Suppressor macrophage (primary cell): ENCODE data around the gene BPIFB2.
A peak's percentile ranks its signal among the peaks of the same experiment; 100 is the strongest.
"Not testable (repeated sequence)": the region's sequence is repeated elsewhere in the genome, so short reads cannot be mapped to it uniquely, and the experiment has no call there.

Experiments
- DNase-seq, 4 experiments: peaks; one replicate each; pipeline ENCODE4 v3.0.0-alpha.2; 2020 to 2022

BPIFB2 gene

DNA sequence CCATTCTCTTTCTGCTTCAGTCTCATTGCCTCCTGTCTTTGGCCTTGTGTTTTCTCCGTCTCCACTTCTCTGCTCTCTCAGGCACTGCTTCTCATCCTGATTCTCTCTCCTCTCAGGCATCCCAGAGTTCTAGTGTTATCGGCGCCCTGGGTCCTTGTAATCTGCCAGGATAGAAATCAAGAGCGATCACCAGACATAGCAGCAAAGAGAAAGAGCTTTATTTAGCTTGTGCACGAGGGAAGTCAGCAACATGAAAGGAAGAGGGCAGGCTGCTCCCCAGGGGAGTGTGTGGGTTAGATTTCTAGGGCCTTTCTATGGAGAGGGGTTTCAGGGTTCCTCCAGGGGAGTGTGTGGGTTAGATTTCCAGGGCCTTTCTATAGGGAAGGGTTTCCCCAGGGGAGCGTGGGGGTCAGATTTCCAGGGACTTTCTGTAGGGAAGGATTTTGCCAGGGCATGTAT is 35.8 kb upstream of the BPIFB2 start:
- DNase-seq: peak; percentile 22 to 63 (median 42)

DNA sequence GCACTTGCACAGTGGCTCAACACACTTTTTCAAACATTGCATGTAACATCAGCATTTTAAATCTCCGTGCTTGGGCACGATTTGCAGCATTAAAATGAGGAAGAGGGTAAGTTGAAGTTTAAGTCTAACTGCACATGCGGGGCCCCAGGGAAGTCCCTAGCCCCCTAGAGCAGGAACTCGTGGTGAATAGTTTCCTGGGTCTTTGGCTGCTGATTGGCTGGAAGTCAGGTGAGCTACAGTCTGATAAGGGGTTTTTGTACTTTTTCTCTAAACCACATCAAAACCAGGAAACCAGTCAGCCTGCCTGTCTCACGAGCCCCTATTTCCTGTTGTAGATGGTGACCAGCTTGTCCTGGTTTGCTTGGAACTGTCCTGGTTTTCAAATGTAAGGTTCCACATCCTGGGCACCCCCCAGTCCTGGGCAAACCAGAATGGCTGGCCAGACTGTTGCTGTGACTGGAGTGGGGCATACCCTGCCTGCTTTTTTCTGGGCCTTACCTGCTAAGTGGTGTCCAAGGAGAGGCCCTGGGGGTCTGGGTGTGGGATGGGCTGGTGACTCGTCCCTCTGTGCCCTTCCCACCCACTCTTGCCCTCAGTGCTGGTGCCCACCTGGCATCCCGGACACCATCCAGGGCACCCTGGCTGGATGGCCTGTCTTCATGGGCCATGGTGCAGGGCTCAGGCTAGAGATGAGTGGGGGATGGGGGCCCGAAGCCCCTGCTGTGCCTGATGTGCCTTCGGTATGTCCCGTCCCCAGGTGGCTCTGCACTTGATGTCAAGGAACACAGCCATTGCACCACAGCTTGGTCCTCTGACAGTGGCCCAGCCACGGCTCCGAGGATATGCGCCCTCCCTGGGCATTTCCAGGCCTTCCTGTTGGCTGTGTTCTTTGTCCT is 35.1 kb upstream of the BPIFB2 start:
- DNase-seq: peak; percentile 73 to 92 (median 85)

DNA sequence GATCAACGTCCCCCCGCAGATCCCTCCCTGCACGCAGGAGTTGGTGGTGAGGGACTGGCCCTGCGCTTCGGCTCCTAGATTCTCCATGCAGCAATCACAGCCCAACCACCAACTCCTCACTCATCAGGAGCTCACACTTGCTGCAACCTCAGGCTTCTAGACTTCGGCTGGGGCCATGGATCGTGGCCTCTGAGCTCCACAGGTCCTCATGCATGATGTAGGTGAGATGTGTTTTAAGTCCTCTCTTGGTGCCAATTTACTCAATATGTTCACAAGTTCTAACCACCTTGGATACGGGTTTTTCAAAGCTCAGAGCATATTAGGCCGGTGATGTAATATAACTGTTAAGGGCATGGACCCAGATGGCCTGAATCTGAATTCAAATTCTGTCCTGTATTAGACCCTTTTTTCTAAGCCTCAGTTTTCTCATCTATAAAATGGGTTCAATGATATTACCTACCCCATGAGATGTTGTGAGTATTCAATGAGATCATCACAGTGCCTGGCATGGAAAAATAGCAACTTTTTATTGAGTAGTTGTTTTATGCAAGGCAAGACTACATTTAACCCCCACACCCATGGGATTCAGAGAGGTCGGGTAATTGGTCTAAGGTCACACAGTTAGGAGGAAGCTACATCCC is 34.3 kb upstream of the BPIFB2 start:
- no peak for DNase-seq

DNA sequence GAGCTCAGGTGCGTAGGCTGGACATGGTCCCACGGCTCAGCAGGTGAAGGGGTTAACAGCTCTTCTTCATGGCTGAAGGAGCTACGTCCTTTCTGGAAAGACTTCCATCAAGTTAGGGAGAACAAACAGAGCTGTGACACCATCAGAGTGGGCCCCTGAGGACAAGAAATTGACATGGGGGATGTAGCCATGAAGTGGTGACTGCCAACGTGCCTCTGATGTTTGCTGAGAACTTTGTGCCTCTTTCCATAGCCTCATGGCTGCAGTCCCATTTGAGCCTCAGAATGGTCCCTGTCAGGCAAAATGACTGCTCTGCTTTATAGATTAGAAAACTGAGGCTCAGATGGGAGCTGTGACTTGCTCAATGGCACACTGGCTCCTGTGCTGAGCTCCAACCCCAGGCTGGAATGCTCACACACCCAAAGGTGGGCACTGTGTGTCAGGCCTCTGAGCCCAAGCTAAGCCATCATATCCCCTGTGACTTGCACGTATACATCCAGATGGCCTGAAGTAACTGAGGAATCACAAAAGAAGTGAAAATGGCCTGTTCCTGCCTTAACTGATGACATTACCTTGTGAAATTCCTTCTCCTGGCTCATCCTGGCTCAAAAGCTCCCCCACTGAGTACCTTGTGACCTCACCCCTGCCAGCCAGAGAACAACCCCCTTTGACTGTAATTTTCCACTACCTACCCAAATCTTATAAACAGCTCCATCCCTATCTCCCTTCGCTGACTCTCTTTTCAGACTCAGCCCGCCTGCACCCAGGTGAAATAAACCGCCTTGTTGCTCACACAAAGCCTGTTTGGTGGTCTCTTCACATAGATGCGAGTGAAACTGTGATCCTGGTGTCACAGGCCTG is 33.1 kb upstream of the BPIFB2 start:
- DNase-seq: not testable (repeated sequence)

DNA sequence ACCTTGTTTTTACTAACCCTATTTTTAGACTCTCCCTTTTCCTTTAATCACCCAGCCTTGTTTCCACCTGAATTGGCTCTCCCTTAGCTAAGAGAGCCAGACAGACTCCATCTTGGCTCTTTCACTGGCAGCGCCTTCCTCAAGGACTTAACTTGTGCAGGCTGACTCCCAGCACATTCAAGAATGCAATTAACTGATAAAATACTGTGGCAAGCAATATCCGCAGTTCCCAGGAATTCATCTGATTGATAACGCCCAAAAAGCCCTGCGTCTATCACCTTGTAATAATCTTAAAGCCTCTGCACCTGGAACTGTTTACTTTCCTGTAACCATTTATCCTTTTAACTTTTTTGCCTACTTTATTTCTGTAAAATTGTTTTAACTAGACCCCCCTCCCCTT is 32.4 kb upstream of the BPIFB2 start:
- DNase-seq: not testable (repeated sequence)

DNA sequence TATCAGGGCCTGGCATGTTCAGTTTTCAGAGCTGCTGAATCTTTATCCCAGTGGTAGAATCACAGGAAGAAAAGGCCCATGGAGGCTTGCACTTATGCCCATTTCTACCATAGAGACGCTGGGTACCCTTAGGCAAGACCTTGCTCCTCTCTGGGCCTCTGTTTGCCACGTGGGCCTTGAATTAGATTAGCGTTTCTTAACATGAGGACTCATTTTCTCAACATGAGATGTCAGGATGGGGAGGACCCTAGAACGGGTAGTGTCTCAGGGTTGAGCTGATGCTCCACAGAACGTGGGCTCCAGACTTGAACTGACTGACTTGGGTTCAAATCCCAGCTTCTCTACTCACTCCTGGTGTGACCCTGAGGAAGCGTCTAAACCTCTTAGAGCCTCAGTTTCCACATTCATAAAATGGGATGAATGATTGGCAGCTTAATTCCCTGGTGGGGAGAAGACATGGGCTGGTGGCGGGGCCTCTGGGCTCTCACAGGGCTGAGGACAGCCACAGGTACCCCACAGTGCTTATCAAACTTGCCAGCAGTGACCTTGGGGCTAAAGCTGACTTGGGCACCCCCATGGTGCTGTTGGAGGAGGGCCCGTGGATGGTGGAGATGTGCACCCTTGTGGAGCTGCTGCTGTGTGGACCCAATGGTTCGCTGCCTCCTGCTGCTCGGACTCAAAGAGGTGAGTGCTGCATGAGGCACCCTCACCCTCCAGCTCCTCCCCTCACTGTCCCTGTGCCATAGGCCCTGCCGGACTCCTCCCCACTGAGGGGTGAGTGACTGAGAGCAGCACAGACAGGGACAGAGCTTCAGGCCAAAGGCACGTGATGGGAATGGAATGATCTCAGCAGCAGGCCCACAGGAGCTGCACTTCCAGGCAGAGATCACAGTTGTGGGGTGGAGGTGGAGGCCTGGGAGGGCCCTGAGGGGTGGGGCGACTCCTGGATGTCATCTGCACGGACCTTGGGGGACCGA is 31.5 kb upstream of the BPIFB2 start:
- no peak for DNase-seq

DNA sequence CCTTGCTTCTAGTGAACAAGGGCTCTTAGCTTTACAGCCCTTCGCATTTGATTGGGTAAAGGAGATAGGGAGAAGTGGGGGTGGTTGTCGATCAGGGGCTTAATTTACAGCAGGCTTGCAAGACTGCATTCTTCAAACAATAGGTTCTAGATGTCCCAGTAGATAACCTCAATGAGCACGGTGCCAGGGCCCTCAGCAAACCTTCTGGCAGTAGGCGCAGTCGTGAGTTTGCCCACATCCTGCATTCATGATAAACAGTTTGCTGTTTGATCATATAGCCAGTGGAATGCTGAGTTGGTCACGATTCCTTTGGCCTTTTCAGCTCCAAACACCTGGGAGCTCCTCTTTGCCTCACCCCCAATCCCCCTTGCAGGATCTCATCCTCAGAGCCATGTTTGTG is 30.8 kb upstream of the BPIFB2 start:
- DNase-seq: no peak

DNA sequence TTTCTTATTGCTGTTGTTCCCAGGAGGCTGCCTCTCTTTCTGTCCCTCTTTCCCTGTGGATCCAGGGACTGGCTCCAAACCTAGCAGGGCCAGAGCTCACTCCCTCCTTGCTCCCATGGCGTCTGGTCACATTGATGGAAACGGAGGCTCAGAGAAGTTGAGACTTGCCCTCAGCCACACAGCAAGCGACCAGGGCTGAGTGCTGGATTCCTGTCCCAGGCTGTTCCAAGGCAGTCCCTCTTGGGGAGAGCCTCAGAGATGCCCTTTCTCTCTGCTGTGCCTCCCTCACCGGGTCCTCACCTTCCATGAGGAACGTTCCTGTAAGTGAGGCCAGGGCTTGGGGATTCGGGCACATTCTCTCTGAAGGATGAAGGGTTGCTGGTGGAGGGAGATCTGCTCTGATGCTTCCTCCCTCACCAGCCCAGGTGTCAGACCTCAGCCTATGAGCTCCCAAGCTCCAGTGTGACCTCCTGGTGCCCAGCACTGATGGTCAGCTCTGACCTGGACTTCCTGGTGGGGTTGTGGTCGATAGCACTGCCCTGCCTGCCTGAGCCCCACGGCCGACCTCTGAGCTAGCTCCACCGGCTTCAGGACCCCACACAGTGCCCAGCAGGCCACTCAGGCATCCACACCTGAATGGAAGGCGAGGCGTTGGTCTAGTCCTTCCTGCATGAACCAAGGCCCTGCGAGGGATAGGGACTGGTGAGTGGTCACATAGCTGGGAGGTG is 30.1 kb upstream of the BPIFB2 start:
- DNase-seq: no peak

DNA sequence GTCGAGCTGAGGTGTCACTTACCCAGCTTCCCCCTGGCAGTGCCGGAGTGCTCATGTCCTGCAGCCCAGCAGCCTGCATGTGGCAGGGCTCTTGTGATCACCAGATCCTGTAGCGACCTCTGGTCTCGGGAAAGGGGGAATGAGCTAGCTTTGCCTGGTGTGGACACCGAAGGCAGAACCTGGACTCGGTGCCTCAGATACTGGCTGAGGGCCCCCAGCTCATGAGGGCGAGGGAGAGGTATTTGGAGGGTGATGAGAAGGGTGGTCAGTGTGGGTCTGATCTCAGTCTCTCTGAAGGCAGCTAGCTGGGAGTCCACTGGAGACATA is 29.5 kb upstream of the BPIFB2 start:
- DNase-seq: no peak

DNA sequence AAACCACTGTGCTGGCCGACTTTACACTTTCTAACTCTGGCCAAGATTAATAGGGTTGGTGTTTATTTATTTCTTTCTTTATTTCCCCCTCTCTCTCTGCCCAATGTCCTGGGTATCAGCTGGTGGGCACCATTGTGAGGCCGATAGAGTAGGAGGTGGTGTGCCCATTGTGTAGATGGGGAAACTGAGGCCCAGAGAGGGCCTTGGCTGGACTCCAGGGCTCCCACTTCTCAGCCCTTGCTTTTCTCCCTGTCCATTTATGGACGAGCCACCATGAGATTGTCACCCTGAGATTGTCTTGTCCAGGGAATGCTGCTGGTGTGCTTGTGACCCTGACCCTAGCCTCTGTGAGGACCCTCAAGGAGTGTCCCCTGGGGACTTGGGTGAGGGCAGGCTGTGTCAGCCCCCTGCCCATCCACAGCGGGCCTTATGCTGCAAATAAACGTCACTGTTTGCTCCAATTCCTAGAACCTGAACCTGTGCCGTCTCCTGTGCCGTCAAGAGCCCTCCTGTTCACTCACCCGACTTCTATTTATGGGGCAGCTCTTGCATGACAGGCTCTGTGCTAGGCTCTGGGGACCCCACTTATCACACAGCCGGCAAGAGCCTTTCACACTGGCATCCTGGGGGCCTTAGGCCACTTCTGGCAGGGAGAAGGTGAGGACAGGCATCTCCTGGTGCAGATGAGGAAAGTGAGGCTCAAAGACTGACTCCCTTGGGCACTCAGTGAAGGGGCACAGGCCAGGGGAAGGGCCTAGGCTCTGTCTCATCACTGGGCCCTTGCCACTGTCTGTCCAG is 28.1 kb upstream of the BPIFB2 start:
- no peak for DNase-seq

DNA sequence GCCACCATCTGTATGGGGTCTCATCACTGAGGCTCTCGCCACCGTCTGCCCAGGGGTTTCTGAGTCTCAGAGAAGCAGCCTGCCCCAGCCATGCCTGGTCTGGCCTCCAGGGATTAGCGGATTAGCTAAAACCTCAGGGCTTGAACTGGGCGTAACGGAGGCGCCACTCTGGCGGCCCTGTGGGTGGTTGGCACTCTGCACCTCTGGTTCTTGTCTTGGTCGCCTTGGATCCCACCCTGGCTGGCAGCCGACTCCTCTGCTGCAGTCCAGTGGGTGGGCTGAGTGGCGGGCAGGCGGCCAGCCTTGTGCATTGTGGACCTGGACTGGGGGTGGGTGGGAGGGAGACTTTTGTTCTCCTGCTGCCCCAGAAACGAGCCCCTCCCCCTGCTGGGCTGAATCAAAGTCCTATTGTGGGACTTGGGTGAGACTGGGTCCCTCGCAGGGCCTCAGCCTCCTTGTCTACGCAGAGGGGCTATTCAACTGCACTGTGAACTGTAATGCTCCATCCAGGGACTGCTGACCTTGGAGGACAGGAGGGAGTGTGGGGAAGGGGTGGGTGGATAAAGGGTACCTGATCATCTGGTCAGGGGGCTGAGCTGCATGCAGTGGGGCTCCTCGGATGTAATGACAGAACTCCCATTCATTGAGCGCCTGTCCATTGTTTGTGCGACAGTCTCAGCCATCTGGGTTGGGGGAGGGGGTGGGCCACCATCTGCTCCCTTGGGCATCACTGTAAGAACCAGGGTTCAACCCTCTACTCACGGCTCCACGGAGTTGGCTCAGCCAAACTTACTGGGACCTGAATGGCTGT is 27.2 kb upstream of the BPIFB2 start:
- no peak for DNase-seq

DNA sequence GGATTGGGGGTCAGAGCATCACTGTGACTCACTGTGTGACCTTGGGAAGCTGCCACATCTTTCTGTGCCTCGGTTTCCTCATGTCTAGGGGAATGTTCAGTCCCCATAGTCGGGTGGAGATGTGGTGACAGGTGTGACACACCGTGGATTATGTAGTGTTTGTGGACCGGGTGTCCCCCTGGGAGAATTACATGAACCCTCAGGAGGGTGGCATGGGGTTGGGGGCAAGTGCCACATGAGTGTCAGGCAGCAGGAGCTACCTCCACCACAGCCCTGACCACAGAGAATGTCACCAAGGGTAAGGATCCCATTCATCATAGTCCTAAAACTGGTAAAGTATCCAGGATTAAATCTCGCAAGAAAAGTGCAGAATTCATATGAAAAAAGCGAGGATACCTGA is 26.5 kb upstream of the BPIFB2 start:
- DNase-seq: no peak

DNA sequence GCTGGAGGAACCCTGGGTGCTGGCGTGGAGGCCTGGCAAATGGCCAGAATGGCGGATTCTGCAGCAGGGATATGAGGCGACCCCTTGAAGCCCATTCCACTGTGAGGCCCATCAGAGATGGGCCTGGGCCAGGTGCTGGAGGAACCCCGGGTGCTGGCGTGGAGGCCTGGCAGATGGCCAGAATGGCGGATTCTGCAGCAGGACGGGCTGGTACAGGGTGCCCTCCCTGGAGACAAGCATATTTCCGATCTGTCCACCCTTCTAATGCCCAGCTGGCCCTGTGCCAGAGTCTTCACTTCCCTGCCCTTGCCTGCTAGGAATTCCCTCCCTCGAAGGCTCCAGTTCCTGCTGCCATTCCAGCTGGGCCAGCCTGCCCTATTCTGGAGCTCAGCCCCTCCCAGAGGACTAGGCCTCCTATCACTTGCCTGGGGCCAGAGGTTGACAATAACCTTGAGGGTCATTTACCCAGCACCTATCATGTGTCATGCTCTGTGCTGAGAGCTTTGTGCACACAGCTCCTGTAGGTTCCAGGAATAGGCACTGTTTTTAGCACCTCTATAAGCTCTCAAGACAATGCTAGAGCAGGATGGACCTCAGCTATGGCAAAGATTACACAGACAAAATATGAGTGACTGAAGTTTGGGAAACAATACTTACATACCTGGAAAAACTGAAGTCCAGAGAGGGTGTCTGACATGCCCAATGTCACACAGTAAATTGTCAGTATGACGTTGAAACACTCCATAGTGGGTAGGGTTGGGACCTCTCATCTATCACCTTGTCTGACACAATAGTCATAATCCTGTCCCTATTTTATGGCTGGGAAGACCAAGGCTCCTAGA is 24.7 kb upstream of the BPIFB2 start:
- no peak for DNase-seq

DNA sequence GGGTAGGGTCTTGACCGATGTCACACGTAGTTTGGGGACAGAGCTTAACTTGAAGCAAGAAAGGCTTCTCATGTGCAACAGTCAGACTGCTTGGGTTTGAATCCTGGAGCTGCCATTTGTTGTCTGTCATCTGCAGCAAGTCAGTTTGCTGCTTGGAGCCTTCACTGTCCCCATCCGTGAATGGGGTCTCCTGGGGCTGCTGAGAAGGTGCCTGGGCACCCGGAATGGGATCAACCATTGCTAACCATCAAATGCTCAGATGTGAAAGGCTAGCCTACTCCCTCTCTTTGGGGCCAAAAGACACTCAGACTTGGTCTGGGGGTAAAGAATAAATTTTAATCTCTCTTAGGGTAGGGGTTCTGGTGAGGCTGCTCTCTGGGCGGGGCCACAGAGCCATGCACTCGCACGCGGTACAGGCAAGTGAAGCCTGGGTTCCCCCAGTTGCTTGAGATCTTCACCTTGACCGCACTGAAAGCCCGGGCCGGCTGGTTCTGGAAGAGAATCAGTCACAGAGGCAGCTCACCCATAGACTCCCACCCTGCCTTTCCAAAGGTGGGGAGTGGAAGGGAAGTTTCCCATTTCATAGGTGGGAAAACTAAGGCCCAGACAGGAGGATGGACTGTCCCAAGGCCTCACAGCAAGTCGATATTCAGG is 23.9 kb upstream of the BPIFB2 start:
- DNase-seq: no peak

DNA sequence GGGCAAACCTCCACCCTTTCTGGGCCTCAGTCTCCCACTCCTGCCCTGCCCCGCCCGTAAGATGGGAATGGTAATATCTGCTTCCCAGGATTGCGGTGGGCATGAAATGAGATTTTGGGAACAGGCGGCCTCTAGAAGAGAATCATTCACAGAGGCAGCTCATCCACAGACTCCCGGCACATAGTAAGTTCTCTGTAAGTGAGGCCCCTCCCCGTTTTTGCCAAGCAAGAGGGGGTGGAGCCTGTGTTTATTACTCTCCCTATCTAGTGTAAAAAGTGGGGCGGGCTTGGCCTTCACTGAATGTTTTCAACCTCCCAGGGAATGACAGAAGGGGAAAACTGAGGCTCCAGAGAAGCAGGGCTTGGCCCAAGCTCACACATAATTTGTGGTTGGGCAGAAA is 23.3 kb upstream of the BPIFB2 start:
- no peak for DNase-seq

DNA sequence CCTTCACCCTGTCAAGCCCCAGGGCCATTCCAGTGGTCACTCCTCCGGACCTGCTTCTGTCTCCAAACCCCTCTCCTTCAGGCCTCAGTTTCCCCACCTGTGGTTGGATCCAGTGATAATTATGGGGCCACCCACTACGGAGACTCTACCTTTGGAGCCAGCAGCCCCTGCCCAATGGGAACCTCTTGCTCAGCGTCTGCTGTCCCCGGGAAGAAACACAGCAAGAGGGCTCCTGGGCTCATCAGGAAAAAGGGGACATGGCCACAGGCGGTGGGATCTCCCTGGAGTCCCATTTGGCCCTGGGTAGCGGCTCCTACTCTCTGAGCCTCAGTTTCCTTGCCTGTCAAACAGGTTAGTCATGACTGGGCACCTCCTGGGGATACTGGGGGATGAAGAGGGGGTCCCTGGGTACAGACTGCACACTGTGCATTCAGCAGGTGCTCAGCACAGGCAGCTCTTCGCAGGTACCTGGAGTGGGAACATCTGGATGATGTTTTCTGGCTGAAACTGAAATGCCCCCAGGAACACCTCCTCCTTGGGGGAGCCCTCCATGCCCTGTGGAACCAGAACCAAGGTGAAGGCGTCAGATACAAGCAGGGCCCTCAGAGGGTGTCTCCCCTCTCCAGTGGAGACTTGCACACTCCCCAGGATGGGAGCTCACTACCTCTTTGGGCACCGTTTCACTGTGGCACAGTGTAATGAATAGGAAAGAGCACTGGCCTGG is 22.7 kb upstream of the BPIFB2 start:
- DNase-seq: no peak

DNA sequence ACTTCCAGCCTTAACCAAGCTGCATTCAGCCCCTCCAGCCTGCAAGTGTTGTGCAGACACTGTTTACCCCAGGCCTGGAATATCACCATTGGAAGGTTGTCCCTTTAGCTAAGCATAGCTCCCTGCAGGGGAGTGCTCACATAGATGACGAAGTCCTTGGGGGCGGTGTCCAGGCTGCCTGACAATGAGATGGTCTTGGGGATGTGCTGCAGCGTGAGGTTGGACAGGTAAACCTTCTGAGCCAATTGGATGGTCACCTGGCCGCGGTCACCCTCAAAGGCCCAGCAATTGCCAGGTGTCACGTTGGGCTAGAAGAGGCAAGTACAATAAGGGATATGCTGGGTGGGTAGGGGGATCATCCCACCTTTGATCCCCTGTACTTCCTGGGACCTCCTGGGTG is 21.9 kb upstream of the BPIFB2 start:
- DNase-seq: no peak
